HEK293 (cell line): ENCODE results near the gene ANTXRL.
"Not testable (repeated sequence)": the region's sequence is repeated elsewhere in the genome, so short reads cannot be mapped to it uniquely, and the experiment has no call there.

Source experiments
- CTCF ChIA-PET: fragments of 350-600 bp; formaldehyde crosslinking; extraction: SDS; loops from one replicate; lab custom pipeline; 2021; ENCODE audit warnings: antibody characterized with exemption; lab: Yijun Ruan, JAX
- POLR2A ChIA-PET: fragments of 300-600 bp; formaldehyde crosslinking; extraction: SDS; loops from one replicate; lab custom pipeline; 2020; ENCODE audit warnings: antibody characterized with exemption, inconsistent platforms; lab: Yijun Ruan, JAX
- H3K27ac ChIP-seq: fragments of 200-500 bp; sonication (Bioruptor generic); 2 replicates; pipeline ENCODE4 v1.5.1; 2014; ENCODE audit warnings: low read depth, low read length, control low read depth, inconsistent platforms; ENCODE audit errors: extremely low read depth
- H3K36me3 ChIP-seq, 2 experiments: fragments of 200-500 bp in 1 of 2; sonication (Bioruptor generic) in 1 of 2; 1 replicate in 1 of 2; 2 replicates in 1 of 2; pipeline ENCODE4 v1.5.1; 2014 to 2017; ENCODE audit warnings: inconsistent platforms in 2 of 2, low read length in 2 of 2; ENCODE audit not compliant: control insufficient read depth in 2 of 2, insufficient read depth in 1 of 2
- H3K4me1 ChIP-seq: fragments of 200-500 bp; sonication (Bioruptor generic); 2 replicates; pipeline ENCODE4 v1.5.1; 2014; ENCODE audit warnings: mild to moderate bottlenecking, low read length, inconsistent platforms; ENCODE audit not compliant: control insufficient read depth, insufficient read depth
- H3K4me3 ChIP-seq: 2 replicates; pipeline ENCODE4 v1.5.1; 2011; ENCODE audit warnings: low read depth, mild to moderate bottlenecking, control low read depth, low read length, moderate library complexity
- H3K9me3 ChIP-seq: fragments of 200-500 bp; sonication (Bioruptor generic); 2 replicates; pipeline ENCODE4 v1.5.1; 2014; ENCODE audit warnings: low read depth, low read length, inconsistent platforms; ENCODE audit not compliant: control insufficient read depth, insufficient read depth
- GLI2 ChIP-seq: fragments of 450-650 bp; formaldehyde crosslinking; IDR thresholded peaks from 2 replicates; pipeline ENCODE4; 2017; ENCODE audit warnings: missing biosample characterization, missing genetic modification characterization, low read depth, borderline replicate concordance
- KLF16 ChIP-seq: fragments of 450-650 bp; formaldehyde crosslinking; IDR thresholded peaks from 2 replicates; pipeline ENCODE4 v1.5.1; 2017; ENCODE audit warnings: missing biosample characterization, missing genetic modification characterization
- TSHZ1 ChIP-seq: fragments of 450-650 bp; formaldehyde crosslinking; IDR thresholded peaks from 2 replicates; pipeline ENCODE4 v1.5.1; 2016; ENCODE audit warnings: missing biosample characterization, missing genetic modification characterization, borderline replicate concordance
- ZBTB17 ChIP-seq: fragments of 450-650 bp; formaldehyde crosslinking; IDR thresholded peaks from 2 replicates; pipeline ENCODE4 v1.5.1; 2016; ENCODE audit warnings: missing biosample characterization, missing genetic modification characterization
- ZNF214 ChIP-seq: fragments of 450-650 bp; formaldehyde crosslinking; IDR thresholded peaks from 2 replicates; pipeline ENCODE4 v1.5.1; 2017; ENCODE audit warnings: missing biosample characterization, mild to moderate bottlenecking, missing genetic modification characterization, borderline replicate concordance
- ZNF248 ChIP-seq: fragments of 450-650 bp; formaldehyde crosslinking; IDR thresholded peaks from 2 replicates; pipeline ENCODE4 v1.5.1; 2017; ENCODE audit warnings: missing biosample characterization, missing genetic modification characterization
- ZNF335 ChIP-seq: fragments of 450-650 bp; formaldehyde crosslinking; conservative IDR thresholded peaks from 2 replicates; pipeline ENCODE4 v1.5.1; 2016; ENCODE audit warnings: missing biosample characterization, missing genetic modification characterization
- ZNF394 ChIP-seq: fragments of 450-650 bp; formaldehyde crosslinking; IDR thresholded peaks from 2 replicates; pipeline ENCODE4 v1.5.1; 2016; ENCODE audit warnings: missing biosample characterization, missing genetic modification characterization, mild to moderate bottlenecking, moderate library complexity, borderline replicate concordance
- ZNF488 ChIP-seq: fragments of 450-650 bp; formaldehyde crosslinking; IDR thresholded peaks from 2 replicates; pipeline ENCODE4 v1.5.1; 2016; ENCODE audit warnings: missing biosample characterization, missing genetic modification characterization
- ZNF501 ChIP-seq: fragments of 450-650 bp; formaldehyde crosslinking; IDR thresholded peaks from 2 replicates; pipeline ENCODE4 v1.5.1; 2016; ENCODE audit warnings: missing biosample characterization, missing genetic modification characterization
- ZNF529 ChIP-seq: fragments of 450-650 bp; formaldehyde crosslinking; IDR thresholded peaks from 2 replicates; pipeline ENCODE4 v1.5.1; 2017; ENCODE audit warnings: missing genetic modification characterization, missing biosample characterization; ENCODE audit not compliant: insufficient replicate concordance
- ZNF555 ChIP-seq: fragments of 450-650 bp; formaldehyde crosslinking; conservative IDR thresholded peaks from 2 replicates; pipeline ENCODE4 v1.5.1; 2017; ENCODE audit warnings: missing biosample characterization, mild to moderate bottlenecking, missing genetic modification characterization, inconsistent platforms
- ZNF571 ChIP-seq: fragments of 450-650 bp; formaldehyde crosslinking; IDR thresholded peaks from 2 replicates; pipeline ENCODE4 v1.5.0; 2017; ENCODE audit warnings: missing biosample characterization, missing genetic modification characterization
- ZNF626 ChIP-seq: fragments of 450-650 bp; sonication (Bioruptor Pico); formaldehyde crosslinking; IDR thresholded peaks from 2 replicates; pipeline ENCODE4 v1.5.1; 2018; ENCODE audit warnings: missing biosample characterization, missing genetic modification characterization, inconsistent platforms
- ZNF654 ChIP-seq: fragments of 450-650 bp; formaldehyde crosslinking; IDR thresholded peaks from 2 replicates; pipeline ENCODE4 v1.5.1; 2016; ENCODE audit warnings: low read depth, missing biosample characterization, missing genetic modification characterization
- ZNF701 ChIP-seq: fragments of 450-650 bp; formaldehyde crosslinking; IDR thresholded peaks from 2 replicates; pipeline ENCODE4 v1.5.1; 2016; ENCODE audit warnings: missing biosample characterization, missing genetic modification characterization
- ZNF791 ChIP-seq: fragments of 450-650 bp; formaldehyde crosslinking; IDR thresholded peaks from 2 replicates; pipeline ENCODE4 v1.5.1; 2016; ENCODE audit warnings: missing biosample characterization, missing genetic modification characterization

The ANTXRL gene

DNA sequence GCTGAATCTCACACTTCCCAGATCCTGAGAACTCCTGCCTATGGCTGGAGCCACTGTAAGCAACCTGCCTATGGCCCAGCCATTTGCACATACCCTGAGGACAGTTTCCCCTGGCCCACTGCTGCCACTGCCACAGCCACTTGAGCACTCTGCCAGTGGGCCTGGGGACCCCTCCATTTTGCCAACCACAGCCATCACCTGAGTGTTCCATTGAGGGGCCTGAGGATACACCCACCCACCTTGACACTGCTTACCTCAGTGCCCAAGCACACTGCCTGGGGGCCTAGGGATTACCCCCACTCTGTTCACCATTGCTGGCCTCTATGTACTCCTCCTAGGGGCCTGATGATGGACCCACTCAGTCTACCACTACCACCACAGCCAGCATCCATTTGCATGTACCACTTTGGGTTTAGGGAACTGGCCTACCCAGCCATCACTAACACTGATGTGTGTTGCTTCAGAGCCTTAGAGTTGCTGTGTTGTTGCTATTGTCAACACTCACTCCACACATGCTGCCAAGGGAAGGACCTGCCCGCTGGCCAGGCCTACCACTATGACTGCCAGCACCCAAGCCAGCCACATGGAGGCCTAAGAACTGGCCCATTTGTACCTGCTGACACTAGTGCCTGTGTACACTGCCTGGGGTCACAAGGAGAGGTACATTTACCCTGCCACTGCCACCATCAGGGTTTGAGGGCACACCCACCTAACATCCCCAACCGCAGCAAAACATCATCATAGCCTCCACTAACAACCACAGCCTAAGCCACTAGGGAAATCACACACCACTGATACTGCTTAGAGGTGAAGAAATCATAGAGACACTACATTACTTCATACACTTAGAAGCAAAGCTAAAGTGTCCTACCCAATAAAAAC, 45.9 kb upstream of the ANTXRL start:
- ChIA-PET POLR2A (no interaction called here), CTCF (interaction anchor here (0.5 to 2.8 kb wide), 3 partner anchors 11 to 303 kb away, joined by 4 to 16 read pairs (median 10); no protein-coding TSS in a partner anchor)
- H3K4me1 ChIP-seq = no peaks in the 10 kb centered on the region
- no peak overlapping the region for H3K4me3 ChIP-seq
- no peak for TF ChIP-seq ZNF555 (tag by site-specific recombination)
- no peak for TF ChIP-seq ZNF488 (tag by site-specific recombination)
- no peak for TF ChIP-seq ZNF248
- TF ChIP-seq KLF16 (tag by site-specific recombination) = no peak
- no peak for TF ChIP-seq ZNF529
- TF ChIP-seq, all 188 proteins: peak for 0
- Histone ChIP-seq H3K36me3 (no peaks in the 10 kb centered on the region), H3K27ac (no peak overlapping the region), H3K9me3 (no peaks in the 10 kb centered on the region)

GRCh38 chr10:46245381-46245900, 41.4 kb upstream of the ANTXRL start:
- TF ChIP-seq GLI2 (tag by site-specific recombination) (no peak), ZNF394 (tag by site-specific recombination) (no peak), TSHZ1 (no peak), ZNF335 (tag by site-specific recombination) (no peak), ZNF701 (tag by site-specific recombination) (no peak), ZNF791 (tag by site-specific recombination) (no peak), ZBTB17 (tag by site-specific recombination) (no peak), ZNF571 (tag by site-specific recombination) (no peak), ZNF214 (tag by site-specific recombination) (no peak), ZNF654 (tag by site-specific recombination) (no peak), ZNF501 (tag by site-specific recombination) (no peak), ZNF626 (tag by site-specific recombination) (no peak)
- CTCF ChIA-PET = interaction anchor here (0.6 kb wide), 1 partner anchor 81 kb away, joined by 5 read pairs; no protein-coding TSS in a partner anchor
- Histone ChIP-seq H3K9me3 (no peaks in the 10 kb centered on the region), H3K36me3 (no peaks in the 10 kb centered on the region), H3K4me3 (no peak overlapping the region), H3K4me1 (no peaks in the 10 kb centered on the region), H3K27ac (no peak overlapping the region)
- POLR2A ChIA-PET = no interaction called here

- POLR2A ChIA-PET, H3K9me3 ChIP-seq, H3K4me3 ChIP-seq, H3K27ac ChIP-seq, H3K4me1 ChIP-seq, H3K36me3 ChIP-seq: not testable (repeated sequence)
- CTCF ChIA-PET = interaction anchor here (1.3 kb wide), 1 partner anchor 10 kb away, joined by 4 read pairs; no protein-coding TSS in a partner anchor
Measured at GRCh38 chr10:46246400-46247180, 40.2 kb upstream of the ANTXRL start.
